MM.1S (cell line): ENCODE measurements around the gene CPSF3.

Source experiments
- DNase-seq: peaks from one replicate; pipeline ENCODE4 v3.0.0-alpha.2; 2015
- H2AFZ ChIP-seq: fragments of 300-600 bp; sonication (generic); 2 replicates; pipeline ENCODE4 v1.6.0; 2016; ENCODE audit warnings: antibody characterized with exemption, low read length
- H3F3A ChIP-seq: fragments of 300-600 bp; sonication (generic); 2 replicates; pipeline ENCODE4 v1.6.1; 2016; ENCODE audit warnings: mild to moderate bottlenecking, antibody characterized with exemption, low read length, moderate library complexity, mixed read lengths; ENCODE audit not compliant: insufficient read depth
- H3K27ac ChIP-seq: fragments of 300-600 bp; sonication (generic); 2 replicates; pipeline ENCODE4 v1.5.1; 2016; ENCODE audit warnings: mild to moderate bottlenecking, low read length
- H3K27me3 ChIP-seq: fragments of 300-600 bp; sonication (generic); replicated peaks from 2 replicates; pipeline ENCODE4 v1.6.0; 2016; ENCODE audit warnings: low read length; ENCODE audit not compliant: insufficient read depth
- H3K36me3 ChIP-seq: fragments of 300-600 bp; sonication (generic); replicated peaks from 2 replicates; pipeline ENCODE4 v1.6.1; 2016; ENCODE audit warnings: mild to moderate bottlenecking, low read length, mixed read lengths; ENCODE audit not compliant: insufficient read depth
- H3K4me1 ChIP-seq: fragments of 300-600 bp; sonication (generic); 2 replicates; pipeline ENCODE4 v1.6.1; 2016; ENCODE audit warnings: low read length, mixed read lengths
- H3K4me2 ChIP-seq: fragments of 300-600 bp; sonication (generic); 2 replicates; pipeline ENCODE4 v1.6.0; 2016; ENCODE audit warnings: low read depth, low read length
- H3K4me3 ChIP-seq: fragments of 300-600 bp; sonication (generic); 2 replicates; pipeline ENCODE4 v1.5.1; 2016; ENCODE audit warnings: low read length, mixed read lengths
- H3K79me2 ChIP-seq: fragments of 300-600 bp; sonication (generic); 2 replicates; pipeline ENCODE4 v1.6.1; 2016; ENCODE audit warnings: mixed run types, low read length, mixed read lengths
- H3K9ac ChIP-seq: fragments of 300-600 bp; sonication (generic); 2 replicates; pipeline ENCODE4 v1.6.1; 2016; ENCODE audit warnings: low read length, mixed read lengths
- H3K9me2 ChIP-seq: fragments of 300-600 bp; sonication (generic); replicated peaks from 2 replicates; pipeline ENCODE4 v1.6.1; 2016; ENCODE audit warnings: mild to moderate bottlenecking, low read length, mixed read lengths; ENCODE audit not compliant: insufficient read depth
- H3K9me3 ChIP-seq: fragments of 300-600 bp; sonication (generic); replicated peaks from 2 replicates; pipeline ENCODE4 v1.6.1; 2016; ENCODE audit warnings: mild to moderate bottlenecking, low read length, mixed read lengths; ENCODE audit not compliant: insufficient read depth
- H4K20me1 ChIP-seq: fragments of 300-600 bp; sonication (generic); 2 replicates; pipeline ENCODE4 v1.6.1; 2016; ENCODE audit warnings: mild to moderate bottlenecking, low read length, moderate library complexity, mixed read lengths; ENCODE audit not compliant: insufficient read depth
- EZH2 ChIP-seq: fragments of 300-600 bp; sonication (generic); optimal IDR thresholded peaks from 2 replicates; pipeline ENCODE3; 2017; ENCODE audit warnings: low read depth, mild to moderate bottlenecking, antibody characterized with exemption, low read length, mixed read lengths
- EZH2phosphoT487 ChIP-seq: fragments of 300-600 bp; sonication (generic); IDR thresholded peaks from 2 replicates; pipeline ENCODE4 v1.6.1; 2018; ENCODE audit warnings: antibody characterized with exemption, low read length
- TF ChIP-seq, protein P1 (sequence below): fragments of 300-600 bp; sonication (generic); IDR thresholded peaks from 2 replicates; pipeline ENCODE4 v1.5.1; 2016; ENCODE audit warnings: antibody characterized with exemption, low read length, mixed read lengths

CPSF3 gene

DNA sequence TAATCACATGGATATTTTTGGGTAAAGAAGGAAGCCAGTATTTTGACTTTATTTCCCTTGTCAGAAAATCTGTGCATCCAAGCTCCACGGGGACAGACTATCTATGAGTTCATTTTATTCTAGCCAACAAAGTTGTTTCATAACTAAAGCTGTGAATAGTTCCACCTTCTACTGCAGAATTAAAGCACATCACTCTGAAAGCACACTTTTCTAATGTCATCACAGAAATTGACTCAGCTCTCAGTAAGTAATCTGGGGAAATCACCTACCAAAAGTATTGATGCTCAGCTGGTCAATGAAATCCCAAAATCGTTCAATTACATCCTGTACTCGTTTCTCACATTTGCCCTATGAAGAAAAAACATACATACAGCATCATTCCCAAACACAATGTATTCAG lies 70.0 kb downstream of the CPSF3 start:
- Histone ChIP-seq H3K4me1 (no peaks in the 10 kb centered on the region), H3K36me3 (peaks cover 9% of the 10 kb centered on the region; the same call in 1 of the 2 replicates), H3K27ac (no peak overlapping the region), H3K27me3 (no peaks in the 10 kb centered on the region), H3K4me2 (no peak overlapping the region), H3K9me3 (no peaks in the 10 kb centered on the region), H3K9me2 (no peaks in the 10 kb centered on the region), H3K9ac (no peak overlapping the region), H3K4me3 (no peak overlapping the region), H2AFZ (no peak overlapping the region), H4K20me1 (no peaks in the 10 kb centered on the region), H3K79me2 (no peaks in the 10 kb centered on the region), H3F3A (no peaks in the 10 kb centered on the region)
- no peak for DNase-seq
- TF ChIP-seq EZH2phosphoT487 (no peak), EZH2 (no peak)
- TF ChIP-seq, protein P1, sequence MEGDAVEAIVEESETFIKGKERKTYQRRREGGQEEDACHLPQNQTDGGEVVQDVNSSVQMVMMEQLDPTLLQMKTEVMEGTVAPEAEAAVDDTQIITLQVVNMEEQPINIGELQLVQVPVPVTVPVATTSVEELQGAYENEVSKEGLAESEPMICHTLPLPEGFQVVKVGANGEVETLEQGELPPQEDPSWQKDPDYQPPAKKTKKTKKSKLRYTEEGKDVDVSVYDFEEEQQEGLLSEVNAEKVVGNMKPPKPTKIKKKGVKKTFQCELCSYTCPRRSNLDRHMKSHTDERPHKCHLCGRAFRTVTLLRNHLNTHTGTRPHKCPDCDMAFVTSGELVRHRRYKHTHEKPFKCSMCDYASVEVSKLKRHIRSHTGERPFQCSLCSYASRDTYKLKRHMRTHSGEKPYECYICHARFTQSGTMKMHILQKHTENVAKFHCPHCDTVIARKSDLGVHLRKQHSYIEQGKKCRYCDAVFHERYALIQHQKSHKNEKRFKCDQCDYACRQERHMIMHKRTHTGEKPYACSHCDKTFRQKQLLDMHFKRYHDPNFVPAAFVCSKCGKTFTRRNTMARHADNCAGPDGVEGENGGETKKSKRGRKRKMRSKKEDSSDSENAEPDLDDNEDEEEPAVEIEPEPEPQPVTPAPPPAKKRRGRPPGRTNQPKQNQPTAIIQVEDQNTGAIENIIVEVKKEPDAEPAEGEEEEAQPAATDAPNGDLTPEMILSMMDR, result no peak

DNA sequence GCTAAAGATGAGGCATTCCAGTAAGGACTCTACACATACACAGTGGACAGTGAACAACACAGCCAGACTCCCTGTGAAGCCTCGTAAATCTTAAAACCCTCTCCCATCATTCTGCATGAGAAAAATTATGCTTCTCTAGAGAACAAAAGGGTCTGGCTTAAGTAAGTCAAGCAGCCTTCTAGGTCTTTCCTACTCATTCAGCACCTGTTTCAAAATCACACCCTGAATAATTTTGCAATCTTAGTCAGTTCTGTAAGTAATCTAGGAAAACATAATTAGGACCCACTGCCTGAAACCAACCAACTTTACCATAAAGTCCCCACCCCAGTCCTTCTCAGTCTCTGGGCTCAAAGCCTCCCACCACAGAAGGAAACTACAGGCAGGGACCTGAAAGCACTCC lies 70.6 kb downstream of the CPSF3 start:
- TF ChIP-seq, protein P1, result no peak
- TF ChIP-seq EZH2 (no peak), EZH2phosphoT487 (no peak)
- H3K27me3 ChIP-seq, result no peaks in the 10 kb centered on the region
- H3K4me3 ChIP-seq, result no peak overlapping the region
- no peaks in the 10 kb centered on the region for H3K9me2 ChIP-seq
- peaks cover 9% of the 10 kb centered on the region; the same call in 1 of the 2 replicates for H3K36me3 ChIP-seq
- no peaks in the 10 kb centered on the region for H3K4me1 ChIP-seq
- no peaks in the 10 kb centered on the region for H3K9me3 ChIP-seq
- no peaks in the 10 kb centered on the region for H3K79me2 ChIP-seq
- no peaks in the 10 kb centered on the region for H3F3A ChIP-seq
- H3K9ac ChIP-seq, result no peak overlapping the region
- H4K20me1 ChIP-seq, result no peaks in the 10 kb centered on the region
- H3K27ac ChIP-seq, result no peak overlapping the region
- DNase-seq, result no peak
- no peak overlapping the region for H3K4me2 ChIP-seq
- H2AFZ ChIP-seq, result no peak overlapping the region

DNA sequence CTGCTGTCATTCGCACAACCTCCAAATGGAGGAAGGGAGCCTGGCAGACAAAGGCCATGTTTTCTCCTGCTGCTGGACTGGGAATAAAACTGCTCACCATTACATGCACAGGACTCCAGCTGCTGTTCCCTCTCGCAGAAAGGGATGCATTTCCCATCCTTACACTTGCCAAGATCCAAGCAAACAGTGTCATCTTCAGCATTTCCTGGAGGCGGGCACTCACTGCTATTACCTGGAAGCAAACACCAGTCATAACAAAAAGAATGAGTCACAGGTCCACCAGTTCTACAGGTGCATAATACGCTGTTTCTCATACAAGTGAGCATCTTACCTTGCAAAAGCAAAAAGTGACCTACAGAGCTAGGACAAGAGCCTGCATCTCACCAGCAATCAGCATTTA lies 73.6 kb downstream of the CPSF3 start:
- Histone ChIP-seq H3K4me2 (no peak overlapping the region), H3K36me3 (peaks cover 5% of the 10 kb centered on the region; the same call in 1 of the 2 replicates), H3K79me2 (0 out of 2 replicates have a peak, but pooled peaks cover 3% of the 10 kb centered on the region), H3F3A (no peaks in the 10 kb centered on the region), H3K27ac (no peak overlapping the region), H2AFZ (no peak overlapping the region), H3K9me2 (no peaks in the 10 kb centered on the region), H3K4me3 (no peak overlapping the region), H3K27me3 (no peaks in the 10 kb centered on the region), H3K9ac (no peak overlapping the region), H3K9me3 (no peaks in the 10 kb centered on the region), H4K20me1 (no peaks in the 10 kb centered on the region), H3K4me1 (no peaks in the 10 kb centered on the region)
- TF ChIP-seq EZH2phosphoT487 (no peak), EZH2 (no peak)
- TF ChIP-seq, protein P1, result no peak
- DNase-seq, result no peak

DNA sequence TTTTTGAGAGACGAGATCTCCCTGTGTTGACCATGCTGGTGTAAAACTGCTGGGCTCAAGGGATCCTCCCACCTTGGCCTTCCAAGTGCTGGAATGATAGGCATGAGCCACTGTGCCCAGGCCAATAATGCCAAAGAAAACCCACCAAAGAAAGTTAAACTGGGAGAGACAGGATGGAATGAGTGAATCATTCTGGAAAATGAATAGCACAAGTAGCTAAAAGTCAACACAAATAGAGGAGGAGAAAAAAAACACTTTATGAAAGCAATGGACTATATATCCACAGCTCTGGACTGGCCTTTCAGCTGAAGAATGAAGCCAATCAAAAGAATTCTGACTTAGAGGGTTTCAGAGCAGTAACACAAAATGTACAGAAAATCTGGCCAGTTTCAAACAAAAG lies 74.8 kb downstream of the CPSF3 start:
- Histone ChIP-seq H3K9me2 (no peaks in the 10 kb centered on the region), H3K36me3 (peaks cover 5% of the 10 kb centered on the region; the same call in 1 of the 2 replicates), H2AFZ (no peak overlapping the region), H3K9ac (no peak overlapping the region), H4K20me1 (no peaks in the 10 kb centered on the region), H3K4me1 (no peaks in the 10 kb centered on the region), H3K4me3 (no peak overlapping the region), H3K9me3 (no peaks in the 10 kb centered on the region), H3K4me2 (no peak overlapping the region), H3K27me3 (no peaks in the 10 kb centered on the region), H3F3A (no peaks in the 10 kb centered on the region), H3K79me2 (0 out of 2 replicates have a peak, but pooled peaks cover 3% of the 10 kb centered on the region), H3K27ac (no peak overlapping the region)
- DNase-seq, result no peak
- TF ChIP-seq, protein P1, result no peak
- TF ChIP-seq EZH2phosphoT487 (no peak), EZH2 (no peak)
